HCT116 (cell line): ENCODE data around the gene TMEM156. TPM values are rescaled to one million over a fixed set of nuclear protein-coding genes. Genes with fewer than 3 reads are reported as not detected.

Experiments used
- ATAC-seq: fragments of 200-7000 bp; cut with Tn5 transposase; 2 replicates; pipeline ENCODE4 v1.9.1; 2020; ENCODE audit warnings: mild to moderate bottlenecking, moderate library complexity
- BruUV-seq: library from RNA; stranded (reverse); fragments of 400-500 nt; replicated peaks from 2 replicates; lab custom pipeline; 2021; lab: Mats Ljungman, UMichigan
- CTCF ChIA-PET: fragments of 300-600 bp; sonication (Branson Sonifier 250); formaldehyde crosslinking; loops from one replicate; lab custom pipeline; 2021; ENCODE audit warnings: antibody characterized with exemption; lab: Charles Lee
- POLR2A ChIA-PET: fragments of 300-600, 350-600 bp; sonication (Branson Sonifier 250); formaldehyde crosslinking; loops from one replicate; lab custom pipeline; 2021; ENCODE audit warnings: antibody characterized with exemption; lab: Charles Lee
- RAD21 ChIA-PET, 2 experiments: fragments of 300-600 bp; sonication (Branson Sonifier 250); formaldehyde crosslinking; loops; one replicate each; lab custom pipeline; 2023; ENCODE audit warnings: low total read pairs in 2 of 2; ENCODE audit not compliant: uncharacterized antibody in 2 of 2, unreplicated experiment in 2 of 2, low non-redundant PET in 1 of 2; lab: Charles Lee
- DNase-seq: peaks from one replicate; pipeline ENCODE4 v3.0.0-alpha.2; 2010; ENCODE audit warnings: low read depth, low spot score
- H2AFZ ChIP-seq: fragments of 200-600 bp; shearing (Covaris generic), sonication (generic); 2 replicates; pipeline ENCODE4 v1.6.1; 2017; ENCODE audit warnings: low read depth, mixed run types, mixed read lengths, antibody characterized with exemption, low read length; ENCODE audit not compliant: poor library complexity, severe bottlenecking
- H3K27ac ChIP-seq: 2 replicates; pipeline ENCODE4 v1.5.1; 2012; ENCODE audit warnings: low read depth, low read length
- H3K27me3 ChIP-seq: fragments of 200-600 bp; sonication (generic); 2 replicates; pipeline ENCODE4 v1.6.1; 2016; ENCODE audit warnings: mixed run types, low read length, mixed read lengths; ENCODE audit not compliant: insufficient read depth
- H3K36me3 ChIP-seq, 2 experiments: fragments of 200-500 bp in 1 of 2; fragments of 200-600 bp in 1 of 2; sonication (Bioruptor generic) in 1 of 2; sonication (generic) in 1 of 2; 2 replicates each; pipeline versions ENCODE4 v1.5.1 to v1.6.1; 2014 to 2016; ENCODE audit warnings: low read length in 2 of 2, inconsistent platforms in 1 of 2, mixed read lengths in 1 of 2, mixed run types in 1 of 2; ENCODE audit not compliant: insufficient read depth in 2 of 2, control insufficient read depth in 1 of 2
- H3K4me1 ChIP-seq, 2 experiments: fragments of 200-600 bp in 1 of 2; sonication (generic) in 1 of 2; 2 replicates each; pipeline versions ENCODE4 v1.5.1 to v1.6.1; 2012 to 2017; ENCODE audit warnings: low read length in 2 of 2, inconsistent platforms in 1 of 2, mild to moderate bottlenecking in 1 of 2, mixed read lengths in 1 of 2, mixed run types in 1 of 2, moderate library complexity in 1 of 2; ENCODE audit not compliant: insufficient read depth in 2 of 2, control insufficient read depth in 1 of 2
- H3K4me2 ChIP-seq: fragments of 200-600 bp; sonication (generic); 2 replicates; pipeline ENCODE4 v1.6.1; 2017; ENCODE audit warnings: mixed run types, low read length, mixed read lengths
- H3K4me3 ChIP-seq, 2 experiments: fragments of 200-600 bp in 1 of 2; sonication (generic) in 1 of 2; replicated peaks in 1 of 2; 2 replicates each; pipeline ENCODE4 v1.5.1; 2011 to 2016; ENCODE audit warnings: low read length in 2 of 2, control low read depth in 1 of 2, low read depth in 1 of 2, mild to moderate bottlenecking in 1 of 2, mixed read lengths in 1 of 2, mixed run types in 1 of 2
- H3K79me2 ChIP-seq: fragments of 200-600 bp; sonication (generic); 2 replicates; pipeline ENCODE4 v1.6.1; 2017; ENCODE audit warnings: mild to moderate bottlenecking, mixed run types, low read length, moderate library complexity, mixed read lengths; ENCODE audit not compliant: insufficient read depth
- H3K9ac ChIP-seq: fragments of 200-600 bp; sonication (generic); 2 replicates; pipeline ENCODE4 v1.6.1; 2016; ENCODE audit warnings: low read length, mixed read lengths
- H3K9me2 ChIP-seq: fragments of 200-600 bp; sonication (generic), shearing (Covaris generic); 2 replicates; pipeline ENCODE4 v1.6.1; 2017; ENCODE audit warnings: mixed run types, mild to moderate bottlenecking, moderate library complexity; ENCODE audit not compliant: insufficient read depth
- H3K9me3 ChIP-seq, 2 experiments: fragments of 200-500 bp in 1 of 2; fragments of 200-600 bp in 1 of 2; sonication (Bioruptor generic) in 1 of 2; sonication (generic) in 1 of 2; 2 replicates each; pipeline ENCODE4 v1.6.1; 2014 to 2017; ENCODE audit warnings: low read length in 2 of 2, mixed read lengths in 2 of 2, inconsistent platforms in 1 of 2, low read depth in 1 of 2, mild to moderate bottlenecking in 1 of 2, mixed run types in 1 of 2, moderate library complexity in 1 of 2; ENCODE audit not compliant: control insufficient read depth in 1 of 2, insufficient read depth in 1 of 2
- H4K20me1 ChIP-seq: fragments of 200-600 bp; sonication (generic), shearing (Covaris generic); 2 replicates; pipeline ENCODE4 v1.6.1; 2017; ENCODE audit warnings: mixed run types, mild to moderate bottlenecking, moderate library complexity; ENCODE audit not compliant: insufficient read depth
- CBX3 ChIP-seq: IDR thresholded peaks from 2 replicates; pipeline ENCODE4 v1.6.1; 2012; ENCODE audit warnings: low read depth
- EGR1 ChIP-seq: IDR thresholded peaks from 2 replicates; pipeline ENCODE4 v1.6.1; 2012; ENCODE audit warnings: low read depth
- ELF1 ChIP-seq: IDR thresholded peaks from 2 replicates; pipeline ENCODE4 v1.6.1; 2012; ENCODE audit warnings: low read depth, borderline replicate concordance
- EZH2 ChIP-seq: fragments of 200-600 bp; sonication (generic); IDR thresholded peaks from 2 replicates; pipeline ENCODE4 v1.6.1; 2017; ENCODE audit warnings: antibody characterized with exemption, mixed run types
- EZH2phosphoT487 ChIP-seq: fragments of 200-600 bp; IDR thresholded peaks from 2 replicates; pipeline ENCODE4 v1.6.1; 2018; ENCODE audit warnings: antibody characterized with exemption, borderline replicate concordance
- FOSL1 ChIP-seq: IDR thresholded peaks from 2 replicates; pipeline ENCODE4 v1.6.1; 2012; ENCODE audit warnings: low read depth
- JUND ChIP-seq: IDR thresholded peaks from 2 replicates; pipeline ENCODE4 v1.6.1; 2012
- RAD21 ChIP-seq: IDR thresholded peaks from 2 replicates; pipeline ENCODE4 v1.6.1; 2012; ENCODE audit warnings: low read depth, mild to moderate bottlenecking
- REST ChIP-seq: IDR thresholded peaks from 2 replicates; pipeline ENCODE4 v1.6.1; 2012; ENCODE audit warnings: low read depth
- SIN3A ChIP-seq: IDR thresholded peaks from 2 replicates; pipeline ENCODE4 v1.6.1; 2012; ENCODE audit warnings: low read depth
- SRF ChIP-seq: IDR thresholded peaks from 2 replicates; pipeline ENCODE4 v1.6.1; 2012; ENCODE audit warnings: low read depth
- TCF7L2 ChIP-seq: IDR thresholded peaks from 2 replicates; pipeline ENCODE4 v1.7.0; 2011; ENCODE audit warnings: borderline replicate concordance, inconsistent platforms; ENCODE audit not compliant: insufficient read depth, insufficient read length; ENCODE audit errors: extremely low read depth
- YY1 ChIP-seq: IDR thresholded peaks from 2 replicates; pipeline ENCODE4 v1.6.1; 2011; ENCODE audit warnings: low read length, low read depth, moderate library complexity, mild to moderate bottlenecking; ENCODE audit not compliant: insufficient replicate concordance; ENCODE audit errors: extremely low read depth
- ZBTB33 ChIP-seq: IDR thresholded peaks from 2 replicates; pipeline ENCODE4 v1.6.1; 2011; ENCODE audit warnings: mild to moderate bottlenecking, low read length, moderate library complexity; ENCODE audit not compliant: insufficient replicate concordance; ENCODE audit errors: extremely low read depth
- intact Hi-C: fragments of 100-400 bp; cut with micrococcal nuclease; formaldehyde crosslinking; loops from 2 replicates; pipeline ENCODE4 v1.10.0; 2022
- total RNA-seq: library from RNA; stranded (reverse); gene quantifications from one replicate; pipeline ENCODE4 v1.2.1, GENCODE V29; 2021; ENCODE audit not compliant: unreplicated experiment
- TF ChIP-seq, protein P1 (sequence below): IDR thresholded peaks from 2 replicates; pipeline ENCODE4 v1.6.1; 2012
- TF ChIP-seq, protein P2 (sequence below), 3 experiments: fragments of 200-600 bp in 1 of 3; sonication (generic) in 1 of 3; IDR thresholded peaks in 2 of 3; conservative IDR thresholded peaks in 1 of 3; 2 replicates each; pipeline ENCODE4 v1.5.1; 2012 to 2017; ENCODE audit warnings: low read depth in 2 of 3, low read length in 2 of 3, antibody characterized with exemption in 1 of 3, borderline replicate concordance in 1 of 3, control low read depth in 1 of 3, mild to moderate bottlenecking in 1 of 3, mixed read lengths in 1 of 3, mixed run types in 1 of 3, moderate library complexity in 1 of 3; ENCODE audit not compliant: insufficient read depth in 1 of 3
- TF ChIP-seq, protein P3 (sequence below): IDR thresholded peaks from 2 replicates; pipeline ENCODE4 v1.6.1; 2012

Gene TMEM156
- total RNA-seq, 1 experiment from 2014 or later, result 0.22 TPM

DNA sequence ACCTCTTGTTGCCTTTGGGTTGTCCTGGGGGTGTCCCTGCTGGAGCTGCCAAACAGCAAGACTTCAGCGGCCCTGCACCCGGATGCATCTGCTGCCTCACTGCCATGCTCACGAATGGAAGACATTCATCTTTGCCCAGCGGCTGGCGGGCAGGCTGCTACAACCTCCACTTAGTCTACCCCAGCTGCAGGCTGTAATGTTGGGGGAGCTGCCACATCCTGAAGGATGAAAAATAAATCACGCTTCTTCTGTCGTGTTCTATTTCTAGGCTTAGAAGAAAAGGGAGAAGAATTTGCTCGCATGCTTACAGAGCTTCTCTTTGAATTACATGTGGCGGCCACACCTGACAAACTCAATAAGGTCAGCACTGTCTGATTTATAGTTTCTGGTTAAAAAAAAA lies 103.2 kb downstream of the TMEM156 start:
- H3K9ac ChIP-seq, result no peak overlapping the region
- no peaks in the 10 kb centered on the region for H3K79me2 ChIP-seq
- no peak for TF ChIP-seq FOSL1
- no peak for TF ChIP-seq REST
- TF ChIP-seq SIN3A, result no peak
- TF ChIP-seq EGR1, result no peak
- no peak for TF ChIP-seq ELF1
- no peak for TF ChIP-seq EZH2
- TF ChIP-seq, protein P1, sequence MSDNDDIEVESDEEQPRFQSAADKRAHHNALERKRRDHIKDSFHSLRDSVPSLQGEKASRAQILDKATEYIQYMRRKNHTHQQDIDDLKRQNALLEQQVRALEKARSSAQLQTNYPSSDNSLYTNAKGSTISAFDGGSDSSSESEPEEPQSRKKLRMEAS, result no peak
- TF ChIP-seq, protein P2, sequence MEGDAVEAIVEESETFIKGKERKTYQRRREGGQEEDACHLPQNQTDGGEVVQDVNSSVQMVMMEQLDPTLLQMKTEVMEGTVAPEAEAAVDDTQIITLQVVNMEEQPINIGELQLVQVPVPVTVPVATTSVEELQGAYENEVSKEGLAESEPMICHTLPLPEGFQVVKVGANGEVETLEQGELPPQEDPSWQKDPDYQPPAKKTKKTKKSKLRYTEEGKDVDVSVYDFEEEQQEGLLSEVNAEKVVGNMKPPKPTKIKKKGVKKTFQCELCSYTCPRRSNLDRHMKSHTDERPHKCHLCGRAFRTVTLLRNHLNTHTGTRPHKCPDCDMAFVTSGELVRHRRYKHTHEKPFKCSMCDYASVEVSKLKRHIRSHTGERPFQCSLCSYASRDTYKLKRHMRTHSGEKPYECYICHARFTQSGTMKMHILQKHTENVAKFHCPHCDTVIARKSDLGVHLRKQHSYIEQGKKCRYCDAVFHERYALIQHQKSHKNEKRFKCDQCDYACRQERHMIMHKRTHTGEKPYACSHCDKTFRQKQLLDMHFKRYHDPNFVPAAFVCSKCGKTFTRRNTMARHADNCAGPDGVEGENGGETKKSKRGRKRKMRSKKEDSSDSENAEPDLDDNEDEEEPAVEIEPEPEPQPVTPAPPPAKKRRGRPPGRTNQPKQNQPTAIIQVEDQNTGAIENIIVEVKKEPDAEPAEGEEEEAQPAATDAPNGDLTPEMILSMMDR (IDR thresholded peaks at IDR 0.05 in 2 of 3, conservative IDR thresholded peaks at IDR 0.05 in 1 of 3; ENCODE audit: borderline replicate concordance in 1 of 3, insufficient read depth in 1 of 3, low read depth in 2 of 3, low read length in 2 of 3), result no peak
- no peak for TF ChIP-seq CBX3
- no peak for TF ChIP-seq SRF
- no peak for TF ChIP-seq ZBTB33
- TF ChIP-seq, protein P3, sequence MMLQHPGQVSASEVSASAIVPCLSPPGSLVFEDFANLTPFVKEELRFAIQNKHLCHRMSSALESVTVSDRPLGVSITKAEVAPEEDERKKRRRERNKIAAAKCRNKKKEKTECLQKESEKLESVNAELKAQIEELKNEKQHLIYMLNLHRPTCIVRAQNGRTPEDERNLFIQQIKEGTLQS, result no peak
- no peak for TF ChIP-seq RAD21
- TF ChIP-seq YY1, result no peak
- TF ChIP-seq JUND, result no peak
- TF ChIP-seq TCF7L2, result no peak
- TF ChIP-seq EZH2phosphoT487, result no peak
- no peaks in the 10 kb centered on the region for H3K9me2 ChIP-seq
- intact Hi-C loops, result no loop called here
- ChIA-PET RAD21 (no interaction called here), POLR2A (no interaction called here), CTCF (no interaction called here)
- H3K4me1 ChIP-seq, result no peaks in the 10 kb centered on the region
- no peak overlapping the region for H2AFZ ChIP-seq
- no peak overlapping the region for H3K27ac ChIP-seq
- H3K4me3 ChIP-seq, result no peak overlapping the region
- peaks cover 0 to 7% of the 10 kb centered on the region in 2 experiments; a peak in 2 of 4 replicates for H3K36me3 ChIP-seq
- no peaks in the 10 kb centered on the region for H3K9me3 ChIP-seq
- no peaks in the 10 kb centered on the region for H3K27me3 ChIP-seq
- no peak overlapping the region for H3K4me2 ChIP-seq
- ATAC-seq (no peak), DNase-seq (no peak)
- BruUV-seq, result no TSS peak
- H4K20me1 ChIP-seq, result no peaks in the 10 kb centered on the region
